Measurements from ENCODE around the gene CCDC24.
A peak's percentile ranks its signal among the peaks of the same experiment; 100 is the strongest.

The CCDC24 gene

DNA sequence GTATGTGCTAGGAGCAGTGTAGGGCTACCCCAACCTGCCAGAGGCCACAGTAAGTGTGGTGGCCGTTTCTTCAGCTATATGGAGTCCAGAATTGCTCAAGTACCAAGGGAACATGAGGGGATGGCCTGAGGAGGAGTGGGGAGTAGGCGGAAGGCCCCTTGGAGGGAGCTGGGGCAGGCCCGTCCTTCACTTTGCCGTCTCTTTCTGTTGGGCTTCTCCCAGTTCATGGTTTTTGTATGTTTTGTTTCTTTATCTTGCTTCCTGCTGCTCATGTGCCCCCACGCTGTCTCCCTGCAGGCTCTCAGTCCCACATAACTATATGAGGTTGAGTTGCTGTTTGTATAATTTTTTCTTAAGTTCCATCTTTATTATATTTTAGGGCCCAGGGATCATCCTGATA lies 27.5 kb upstream of the CCDC24 start:
- DNase-seq (ENCODE audit: low read depth): no peak

DNA sequence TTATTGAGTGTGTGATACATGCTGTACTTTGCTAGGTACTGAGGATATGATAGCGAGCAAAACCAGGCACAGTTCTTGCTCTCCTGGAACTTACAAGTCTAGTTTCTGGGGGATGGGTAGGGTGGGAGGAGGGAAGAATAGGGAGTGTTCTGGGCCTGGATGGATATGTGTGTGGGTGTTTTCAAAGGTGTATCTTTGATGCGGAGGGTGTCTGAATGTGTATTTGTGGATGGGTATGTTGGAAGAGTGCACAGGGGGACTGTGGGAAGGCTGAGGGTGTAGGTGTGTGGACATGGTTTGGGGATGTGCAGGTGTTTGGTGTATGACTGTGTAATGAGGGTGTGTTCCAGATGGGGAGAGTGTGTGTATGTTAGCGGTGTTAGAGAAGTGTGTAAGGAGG lies 26.1 kb upstream of the CCDC24 start:
- no peak for DNase-seq (ENCODE audit: low read depth)

DNA sequence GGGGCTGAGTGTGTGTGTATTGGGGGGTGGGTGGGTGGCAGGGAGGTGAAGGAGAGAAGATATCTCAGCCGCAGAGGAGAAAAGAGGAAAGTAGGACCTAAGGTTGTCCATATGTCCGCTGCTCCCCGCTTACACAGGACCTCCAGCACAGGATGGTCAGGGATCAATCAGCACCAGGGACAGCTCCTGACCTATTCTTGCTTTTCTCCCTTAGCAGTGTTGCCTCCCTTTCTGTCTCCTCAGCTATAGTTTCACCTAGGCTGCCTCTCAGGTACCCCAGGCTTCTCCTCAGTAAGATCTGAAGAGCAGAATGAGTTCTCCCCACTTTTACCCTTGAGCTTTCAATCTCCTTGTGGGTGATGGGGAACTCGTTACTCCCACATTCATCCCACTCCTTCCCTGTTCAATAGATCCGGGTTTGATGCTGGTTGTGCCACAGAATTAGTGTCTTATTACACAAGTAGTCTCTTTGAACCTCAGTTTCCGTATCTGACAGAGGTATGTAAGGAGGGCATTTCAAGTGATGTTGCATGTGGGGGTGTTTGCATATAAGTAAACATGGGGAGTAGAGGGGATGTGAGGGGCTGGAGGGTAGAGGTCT lies 23.0 kb upstream of the CCDC24 start:
- DNase-seq (ENCODE audit: low read depth): no peak

DNA sequence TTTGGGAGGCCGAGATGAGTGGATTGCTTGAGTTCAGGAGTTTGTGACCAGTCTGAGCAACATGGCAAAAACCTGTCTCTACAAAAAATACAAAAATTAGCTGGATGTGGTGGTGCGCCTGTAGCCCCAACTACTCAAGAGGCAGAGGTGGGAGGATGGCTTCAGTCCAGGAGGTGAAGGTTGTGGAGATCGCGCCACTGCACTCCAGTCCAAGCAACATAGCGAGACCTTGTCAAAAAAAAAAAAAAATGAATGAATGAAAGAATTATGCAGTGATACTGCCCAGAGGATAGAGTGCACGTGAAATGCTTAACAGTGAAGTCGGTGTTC lies 22.0 kb upstream of the CCDC24 start:
- DNase-seq (ENCODE audit: low read depth): no peak

DNA sequence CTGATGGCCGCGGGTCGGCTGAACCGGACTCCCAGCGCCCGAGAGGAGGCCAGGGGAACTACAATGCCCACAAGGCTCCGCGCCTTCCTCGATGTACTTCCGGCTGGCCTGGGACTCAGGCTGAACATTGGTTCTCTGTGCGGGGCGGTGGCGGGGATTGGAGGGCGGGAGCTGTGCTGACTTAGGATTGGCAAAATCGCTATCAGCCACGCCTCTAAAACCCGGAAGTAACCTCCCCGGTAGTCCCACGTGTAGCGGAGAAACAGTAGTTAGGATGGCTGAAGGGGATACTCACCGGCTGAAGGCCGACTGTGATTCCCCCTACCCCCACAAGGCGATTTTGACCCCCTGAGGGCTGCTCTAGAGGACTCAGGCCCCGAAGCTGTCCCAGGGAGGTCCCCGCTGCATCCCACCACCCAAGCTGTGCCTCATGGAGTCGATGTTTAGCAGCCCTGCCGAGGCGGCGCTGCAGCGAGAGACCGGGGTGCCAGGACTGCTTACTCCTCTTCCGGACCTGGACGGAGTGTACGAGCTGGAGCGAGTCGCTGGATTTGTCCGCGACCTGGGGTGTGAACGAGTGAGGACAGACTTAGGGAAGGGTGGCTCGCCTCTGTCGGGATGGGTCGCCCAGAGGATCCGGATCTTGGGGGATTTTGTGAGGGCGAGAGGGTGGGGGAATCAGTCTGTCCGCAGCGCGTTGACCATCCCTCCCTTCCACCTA lies 21.5 kb upstream of the CCDC24 start, which contains the start of gene DPH2:
Gene DPH2, plus strand, starts transcription at position 265 of the 721 bp plus-strand sequence. Its CDS starts 166 bp downstream, at position 431.
- DNase-seq (ENCODE audit: low read depth): peak; percentile 93

DNA sequence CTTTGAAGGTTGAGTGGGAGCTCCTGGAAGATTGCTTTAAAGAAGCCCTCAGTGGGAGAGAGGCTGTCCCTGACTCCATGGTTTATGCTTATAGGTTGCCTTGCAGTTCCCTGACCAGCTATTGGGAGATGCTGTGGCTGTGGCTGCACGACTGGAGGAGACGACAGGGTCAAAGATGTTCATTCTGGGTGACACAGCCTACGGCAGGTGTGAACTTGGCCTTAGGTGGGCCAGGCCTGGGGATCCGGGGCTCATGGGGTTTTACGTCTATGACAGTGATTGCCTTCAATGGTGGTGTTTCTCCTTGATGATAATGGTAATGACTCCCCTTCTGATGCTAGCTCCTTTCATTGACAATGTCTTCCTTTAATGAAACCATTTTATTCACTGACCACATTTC lies 20.9 kb upstream of the CCDC24 start:
- DNase-seq (ENCODE audit: low read depth): no peak

DNA sequence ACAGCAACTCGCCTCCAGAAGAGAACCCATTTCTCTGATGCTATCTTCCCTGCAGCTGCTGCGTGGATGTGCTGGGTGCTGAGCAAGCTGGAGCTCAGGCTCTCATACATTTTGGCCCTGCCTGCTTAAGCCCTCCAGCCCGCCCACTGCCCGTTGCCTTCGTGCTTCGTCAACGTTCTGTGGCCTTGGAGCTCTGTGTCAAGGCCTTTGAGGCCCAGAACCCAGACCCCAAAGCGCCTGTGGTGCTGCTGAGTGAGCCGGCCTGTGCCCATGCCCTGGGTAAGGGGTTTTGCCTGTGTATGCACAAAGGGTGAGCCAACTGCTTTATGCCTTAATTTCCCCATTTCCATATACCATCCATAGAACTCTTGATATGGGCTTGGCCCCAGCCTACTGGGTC lies 20.5 kb upstream of the CCDC24 start:
- no peak for DNase-seq (ENCODE audit: low read depth)

DNA sequence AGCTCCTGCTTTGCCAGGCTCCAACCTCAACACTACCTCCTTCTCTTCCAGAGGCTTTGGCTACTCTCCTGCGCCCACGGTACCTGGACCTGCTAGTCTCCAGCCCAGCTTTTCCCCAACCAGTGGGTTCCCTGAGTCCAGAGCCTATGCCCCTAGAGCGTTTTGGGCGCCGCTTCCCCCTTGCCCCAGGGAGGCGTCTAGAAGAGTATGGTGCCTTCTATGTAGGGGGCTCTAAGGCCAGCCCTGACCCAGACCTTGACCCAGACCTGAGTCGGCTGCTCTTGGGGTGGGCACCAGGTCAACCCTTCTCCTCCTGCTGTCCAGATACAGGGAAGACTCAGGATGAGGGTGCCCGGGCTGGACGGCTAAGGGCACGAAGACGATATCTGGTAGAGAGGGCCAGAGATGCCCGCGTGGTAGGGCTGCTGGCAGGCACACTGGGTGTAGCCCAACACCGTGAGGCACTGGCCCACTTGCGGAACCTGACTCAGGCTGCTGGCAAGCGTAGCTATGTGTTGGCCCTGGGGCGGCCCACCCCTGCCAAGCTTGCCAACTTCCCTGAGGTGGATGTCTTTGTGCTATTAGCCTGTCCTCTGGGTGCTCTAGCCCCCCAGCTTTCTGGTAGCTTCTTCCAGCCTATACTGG lies 19.9 kb upstream of the CCDC24 start:
- no peak for DNase-seq (ENCODE audit: low read depth)

DNA sequence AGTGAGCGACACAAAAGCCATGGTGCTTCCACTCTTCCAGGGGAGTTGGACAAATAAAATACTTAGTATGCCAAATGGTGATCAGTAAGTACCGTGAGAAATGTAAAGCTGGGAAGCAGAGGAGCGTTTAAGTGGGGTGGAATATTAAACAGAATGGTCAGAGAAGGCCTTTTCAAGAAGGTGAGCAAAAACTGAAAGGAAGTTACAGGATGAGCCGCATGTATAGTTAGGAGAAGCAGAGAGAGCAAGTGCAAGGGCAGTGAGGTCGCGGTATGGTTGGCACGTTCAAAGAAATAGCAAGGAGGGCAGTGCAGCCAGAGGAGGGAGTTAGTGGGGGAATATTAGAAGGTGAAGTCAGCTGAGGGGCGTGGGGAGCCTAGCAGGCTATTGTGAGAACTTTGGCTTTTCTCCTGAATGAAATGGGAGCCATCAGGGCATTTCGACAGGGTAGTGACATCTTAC lies 17.4 kb upstream of the CCDC24 start:
- DNase-seq (ENCODE audit: low read depth): no peak

DNA sequence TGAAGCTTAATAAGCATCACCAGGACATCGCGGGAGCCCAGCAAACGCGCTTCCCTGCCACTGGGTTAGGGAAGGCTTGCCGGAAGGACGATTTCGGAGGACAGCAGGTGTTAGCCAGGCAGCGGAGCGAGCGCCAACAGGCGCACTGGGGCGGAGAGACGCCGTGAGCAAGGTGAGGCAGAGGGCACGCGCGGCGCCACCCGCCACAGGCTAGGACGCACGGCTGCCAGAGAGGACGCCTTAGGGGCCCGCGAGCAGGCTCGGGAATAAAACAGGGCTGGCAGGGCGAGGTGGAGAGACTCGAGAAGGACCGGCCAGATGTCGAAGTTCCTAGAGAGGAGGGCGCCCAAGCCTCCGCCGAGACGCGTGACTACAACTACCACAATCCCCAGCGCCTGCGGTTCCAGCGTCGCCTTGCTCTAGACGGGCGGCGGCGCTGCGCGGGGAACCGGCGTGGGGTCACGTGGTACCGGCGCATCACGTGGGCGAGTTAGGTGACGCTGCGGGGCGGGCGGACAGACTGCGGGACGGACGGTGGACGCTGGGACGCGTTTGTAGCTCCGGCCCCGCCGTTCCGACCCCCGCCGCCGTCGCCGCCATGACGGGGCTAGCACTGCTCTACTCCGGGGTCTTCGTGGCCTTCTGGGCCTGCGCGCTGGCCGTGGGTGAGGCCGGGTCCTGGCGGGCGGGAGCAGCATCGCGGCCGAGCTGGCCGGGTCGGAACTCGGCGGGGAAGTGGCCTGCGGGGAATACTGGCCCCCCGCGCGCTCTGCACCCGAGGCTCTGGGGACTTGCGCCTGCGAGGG lies 16.8 kb upstream of the CCDC24 start, which contains the start of gene ATP6V0B:
Gene ATP6V0B, plus strand, starts transcription at position 518 of the 806 bp plus-strand sequence. Its CDS starts 81 bp downstream, at position 599.
- peak; percentile 80 for DNase-seq (ENCODE audit: low read depth)

DNA sequence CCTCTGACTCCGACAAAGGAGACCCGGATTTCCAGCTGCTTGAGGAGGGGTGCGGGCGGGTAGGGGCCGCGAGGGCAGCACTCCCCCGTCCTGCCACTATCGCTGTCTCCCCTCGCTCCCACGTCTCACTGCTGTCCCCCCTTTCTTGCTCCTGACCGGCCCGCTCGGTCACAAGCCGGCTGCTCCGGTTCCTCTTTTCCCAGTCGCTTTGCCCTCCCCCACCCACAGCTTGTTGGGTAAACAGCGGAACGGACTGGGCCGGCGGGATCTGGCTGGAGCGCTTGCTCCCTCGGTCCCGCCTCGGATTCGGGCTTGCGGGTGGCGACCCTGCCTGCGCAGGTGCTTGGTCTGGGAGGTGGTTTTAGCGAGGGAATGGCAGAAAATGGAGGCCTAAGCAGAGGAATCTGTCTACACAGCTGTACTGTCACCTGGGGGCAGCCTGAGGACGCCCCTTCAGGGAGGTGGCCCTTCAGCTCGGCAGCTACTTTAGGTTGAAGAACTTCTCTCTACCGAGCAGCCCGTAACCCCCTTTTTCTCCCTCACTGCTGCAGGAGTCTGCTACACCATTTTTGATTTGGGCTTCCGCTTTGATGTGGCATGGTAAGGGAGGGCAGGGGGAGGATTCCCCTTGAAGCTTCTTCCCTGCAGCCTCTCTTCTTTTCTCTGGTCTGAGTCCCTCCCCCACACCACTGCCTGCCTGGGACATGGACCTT lies 16.0 kb upstream of the CCDC24 start:
- no peak for DNase-seq (ENCODE audit: low read depth)

DNA sequence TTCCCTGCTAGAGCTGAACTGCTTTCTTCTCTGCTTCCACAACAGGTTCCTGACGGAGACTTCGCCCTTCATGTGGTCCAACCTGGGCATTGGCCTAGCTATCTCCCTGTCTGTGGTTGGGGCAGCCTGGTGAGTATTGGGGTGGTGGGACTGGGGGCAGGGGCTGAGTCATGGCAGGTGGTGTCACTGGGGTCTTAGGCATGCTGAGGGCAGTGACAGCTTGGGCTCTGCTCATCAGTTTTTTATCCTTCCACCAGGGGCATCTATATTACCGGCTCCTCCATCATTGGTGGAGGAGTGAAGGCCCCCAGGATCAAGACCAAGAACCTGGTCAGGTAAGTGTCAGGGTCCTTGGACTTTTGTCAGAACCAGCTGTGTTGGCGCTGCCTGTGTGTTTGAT lies 15.4 kb upstream of the CCDC24 start:
- no peak for DNase-seq (ENCODE audit: low read depth)

DNA sequence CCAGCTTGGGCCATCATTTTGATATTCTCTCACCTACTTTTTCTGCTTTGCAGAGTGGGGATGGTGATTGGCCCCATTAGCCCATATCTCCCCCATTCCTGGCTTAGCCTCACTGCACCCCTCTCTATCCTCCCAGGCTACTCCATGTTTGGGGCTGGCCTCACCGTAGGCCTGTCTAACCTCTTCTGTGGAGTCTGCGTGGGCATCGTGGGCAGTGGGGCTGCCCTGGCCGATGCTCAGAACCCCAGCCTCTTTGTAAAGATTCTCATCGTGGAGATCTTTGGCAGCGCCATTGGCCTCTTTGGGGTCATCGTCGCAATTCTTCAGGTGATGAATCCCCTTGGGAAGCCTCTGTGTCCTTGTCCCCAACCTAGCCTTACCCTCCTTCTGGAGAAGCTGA lies 14.5 kb upstream of the CCDC24 start:
- DNase-seq (ENCODE audit: low read depth): no peak

DNA sequence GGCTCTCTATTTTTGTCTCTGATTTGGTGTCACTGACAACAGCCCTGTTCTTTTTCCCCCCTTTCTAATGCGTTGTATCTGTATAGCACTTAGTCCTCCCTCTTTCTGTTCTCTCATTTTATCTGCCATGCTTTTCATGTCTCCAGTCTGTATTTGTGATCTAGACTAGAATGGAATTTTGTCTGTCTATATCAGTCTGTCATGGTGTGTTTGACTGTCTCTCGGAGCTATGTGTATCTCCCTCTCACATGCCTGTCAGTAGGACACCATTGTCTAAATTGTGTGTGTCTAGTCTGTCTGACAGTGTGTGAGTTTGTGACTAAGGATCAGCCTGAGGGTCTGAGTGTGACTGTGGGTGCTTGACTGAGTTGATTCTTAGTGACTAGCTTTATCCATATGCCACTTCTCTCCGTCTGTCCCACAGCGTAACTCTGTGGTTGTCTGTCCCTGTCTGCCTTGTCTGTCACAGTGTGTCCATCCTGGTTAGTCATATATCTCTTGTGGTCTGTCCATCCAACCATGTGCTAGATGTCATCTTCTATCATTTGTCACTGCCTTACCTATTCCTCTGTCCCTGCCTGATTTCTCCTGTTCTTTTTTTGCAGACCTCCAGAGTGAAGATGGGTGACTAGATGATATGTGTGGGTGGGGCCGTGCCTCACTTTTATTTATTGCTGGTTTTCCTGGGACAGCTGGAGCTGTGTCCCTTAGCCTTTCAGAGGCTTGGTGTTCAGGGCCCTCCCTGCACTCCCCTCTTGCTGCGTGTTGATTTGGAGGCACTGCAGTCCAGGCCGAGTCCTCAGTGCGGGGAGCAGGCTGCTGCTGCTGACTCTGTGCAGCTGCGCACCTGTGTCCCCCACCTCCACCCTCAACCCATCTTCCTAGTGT lies 13.8 kb upstream of the CCDC24 start:
- no peak for DNase-seq (ENCODE audit: low read depth)

DNA sequence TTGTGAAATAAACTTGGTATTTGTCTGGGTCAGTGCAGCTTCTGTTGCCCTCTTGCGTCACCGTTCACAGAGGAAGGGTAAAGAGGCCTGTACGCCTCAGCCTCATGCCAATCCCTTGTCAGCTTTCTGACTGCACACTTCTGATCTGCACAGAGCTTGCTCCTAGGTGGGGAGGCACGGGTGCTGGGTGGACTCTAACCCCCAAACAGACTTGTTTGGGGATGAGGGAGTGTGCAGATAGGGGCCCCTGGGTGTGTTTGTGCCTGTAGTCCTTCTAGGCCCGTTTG lies 13.2 kb upstream of the CCDC24 start:
- DNase-seq (ENCODE audit: low read depth): no peak

DNA sequence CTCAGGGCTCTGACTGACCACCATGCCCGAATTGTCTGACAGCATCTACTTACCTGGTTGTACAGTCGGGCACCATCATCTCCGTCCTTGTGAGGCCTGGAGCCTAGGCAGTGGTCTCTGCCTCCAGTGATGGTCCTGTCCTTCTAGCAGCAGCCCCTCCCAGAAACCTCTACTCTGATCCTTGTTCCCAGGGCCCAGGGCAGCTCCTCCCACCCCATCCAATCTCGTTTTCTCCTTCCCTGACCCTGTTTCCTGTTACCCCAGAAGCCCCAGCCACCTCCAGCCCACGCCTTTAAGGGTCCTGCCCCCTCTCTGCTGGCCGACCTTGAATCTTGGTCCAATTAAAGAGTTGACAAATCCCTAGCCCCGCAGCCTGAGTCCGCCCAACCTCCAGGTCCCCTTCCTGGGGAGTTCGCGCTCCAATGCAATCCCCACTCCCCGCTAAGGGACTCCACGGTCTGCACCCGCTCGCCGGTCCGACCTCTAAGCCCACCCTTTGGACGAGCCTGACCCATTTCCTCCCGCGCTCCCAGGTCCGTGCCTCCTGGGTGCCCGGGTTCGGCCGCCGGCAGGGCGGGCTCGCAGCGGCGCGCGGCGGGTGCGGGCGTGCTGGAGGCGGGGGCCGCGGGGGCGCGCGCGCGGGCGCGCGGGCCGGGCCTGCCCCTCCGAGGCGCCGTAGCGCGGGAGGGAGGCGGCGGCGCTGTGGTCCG lies 12.7 kb upstream of the CCDC24 start, which contains the start of gene B4GALT2:
Gene B4GALT2, plus strand, starts transcription at position 660 of the 710 bp plus-strand sequence. CDS start 1,951 bp downstream, outside the sequence.
- DNase-seq (ENCODE audit: low read depth): no peak

DNA sequence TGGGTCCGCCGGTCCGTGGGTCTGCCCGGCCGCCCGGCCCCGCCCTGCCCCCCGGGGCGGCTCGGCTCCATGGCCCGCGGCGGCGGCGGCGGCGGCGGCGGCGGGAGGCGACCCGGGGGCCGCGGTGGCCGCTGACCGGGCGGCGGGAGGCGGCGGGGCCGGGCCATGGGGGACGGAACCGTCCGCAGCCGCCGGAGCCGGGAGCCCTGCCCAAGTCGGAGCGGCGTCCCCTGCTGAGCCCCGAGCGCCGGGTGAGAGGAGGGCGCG lies 12.2 kb upstream of the CCDC24 start:
- DNase-seq (ENCODE audit: low read depth): no peak

DNA sequence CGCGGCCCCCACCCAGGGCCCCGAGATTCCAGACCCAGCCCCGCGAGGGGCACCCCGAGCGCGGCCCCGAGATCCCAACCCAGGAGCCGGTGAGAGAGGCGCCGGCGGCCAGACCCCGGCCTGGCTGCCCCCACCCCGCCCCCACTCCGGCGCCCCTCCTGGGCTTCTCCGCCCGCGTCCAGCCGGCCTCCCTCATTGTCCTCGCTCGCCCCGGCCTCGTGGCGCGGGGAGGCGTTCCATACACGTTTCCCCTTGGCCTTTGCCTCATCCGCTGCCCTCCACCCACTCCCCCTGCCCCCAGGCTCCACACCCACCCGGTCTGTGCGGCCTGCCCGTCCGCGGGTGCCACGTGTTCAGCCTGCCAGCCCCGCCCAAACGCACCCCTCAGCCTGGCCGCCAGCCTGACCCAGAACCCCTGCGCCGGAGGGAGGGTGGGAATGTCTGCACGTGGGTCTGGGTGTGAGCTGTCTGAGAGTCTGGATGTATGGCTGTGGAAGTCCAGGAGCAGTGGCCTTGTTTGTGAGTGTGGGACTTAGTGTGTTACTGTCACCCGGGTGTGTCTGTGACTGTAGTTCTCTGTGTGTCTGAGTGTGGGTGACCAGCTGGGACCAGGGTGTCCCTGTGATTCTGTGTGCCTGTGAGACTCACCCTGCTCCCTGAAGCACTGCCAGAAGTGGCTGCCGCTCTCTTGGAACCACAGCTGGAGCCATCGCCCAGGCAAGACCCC lies 11.7 kb upstream of the CCDC24 start:
- DNase-seq (ENCODE audit: low read depth): no peak

DNA sequence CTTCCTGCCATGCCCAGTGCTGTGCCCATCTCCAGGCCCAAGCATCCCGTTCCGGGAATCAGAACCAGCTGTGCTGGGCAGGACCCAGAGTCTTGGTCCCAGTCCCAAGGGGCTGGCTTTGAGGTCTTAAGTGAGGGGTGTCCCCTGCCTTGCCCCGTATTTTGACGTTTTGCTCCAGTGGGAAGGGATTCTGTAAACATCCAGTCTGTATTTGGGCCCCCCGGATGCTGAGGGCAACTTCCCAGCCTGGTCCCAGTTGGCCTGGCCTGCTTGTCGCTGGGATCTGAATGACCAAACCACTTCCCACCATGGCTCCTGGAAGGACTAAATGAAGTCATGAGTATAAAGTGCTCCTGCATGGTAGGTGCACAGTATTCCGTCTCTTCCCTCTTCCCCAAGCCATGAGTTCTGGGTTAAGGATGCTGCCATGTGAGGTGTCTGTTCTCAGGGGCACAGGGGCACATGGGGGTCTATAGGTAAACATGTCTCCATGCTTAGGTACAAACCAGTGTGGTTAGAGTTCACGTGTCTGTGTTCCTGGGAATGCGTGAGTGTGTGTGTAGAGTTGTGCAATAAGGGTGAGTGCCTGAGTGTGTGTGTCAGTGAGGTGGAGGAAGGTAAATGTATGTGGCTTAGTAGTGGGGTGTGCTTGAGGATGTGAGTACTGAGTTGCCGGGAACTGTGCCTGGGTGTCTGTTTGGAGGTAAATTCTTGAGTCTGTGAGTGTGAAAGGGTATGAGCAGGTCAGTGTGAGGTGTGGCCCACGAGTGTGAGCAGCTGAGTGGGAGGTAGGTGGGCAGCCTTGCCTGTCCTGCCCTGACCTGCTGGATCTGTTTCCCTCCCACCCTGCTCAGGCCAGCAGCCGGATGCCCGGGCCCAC lies 10.9 kb upstream of the CCDC24 start:
- no peak for DNase-seq (ENCODE audit: low read depth)

All from HS-27A (cell line).